GM12878 (cell line): ENCODE data around the gene TCOF1. TPM values are rescaled to one million over a fixed set of nuclear protein-coding genes. Genes with fewer than 3 reads are reported as not detected.
A peak's percentile ranks its signal among the peaks of the same experiment; 100 is the strongest.

Source experiments
- ATF3 ChIP-seq: IDR thresholded peaks from 2 replicates; pipeline ENCODE4 v1.6.1; 2011; ENCODE audit warnings: low read depth, mild to moderate bottlenecking, low read length, moderate library complexity, borderline replicate concordance; ENCODE audit errors: extremely low read depth
- BACH1 ChIP-seq: fragments of 450-650 bp; IDR thresholded peaks from 2 replicates; pipeline ENCODE4 v1.6.1; 2017; ENCODE audit warnings: mild to moderate bottlenecking, borderline replicate concordance
- CHD1 ChIP-seq: IDR thresholded peaks from 2 replicates; pipeline ENCODE4 v1.6.1; 2012; ENCODE audit warnings: low read depth, low read length, improper control_type of control experiment
- JUND ChIP-seq: IDR thresholded peaks from 2 replicates; pipeline ENCODE4 v1.6.1; 2012; ENCODE audit warnings: low read depth, mild to moderate bottlenecking, low read length, improper control_type of control experiment, moderate library complexity
- MYB ChIP-seq: fragments of 150-350 bp; IDR thresholded peaks from 2 replicates; pipeline ENCODE4 v1.6.1; 2014; ENCODE audit warnings: mild to moderate bottlenecking, low read depth, low read length, borderline replicate concordance
- PBX3 ChIP-seq: IDR thresholded peaks from 2 replicates; pipeline ENCODE4 v1.6.1; 2011; ENCODE audit warnings: mild to moderate bottlenecking, low read depth, low read length, moderate library complexity; ENCODE audit not compliant: insufficient replicate concordance
- POLR2AphosphoS2 ChIP-seq: IDR thresholded peaks from 2 replicates; pipeline ENCODE4 v1.6.1; 2011; ENCODE audit warnings: low read depth, mild to moderate bottlenecking, low read length, improper control_type of control experiment, moderate library complexity
- POLR2AphosphoS5 ChIP-seq: IDR thresholded peaks from 2 replicates; pipeline ENCODE4 v1.6.1; 2011; ENCODE audit warnings: mild to moderate bottlenecking, low read length, inconsistent platforms
- SMAD1 ChIP-seq: fragments of 450-650 bp; IDR thresholded peaks from 2 replicates; pipeline ENCODE4 v1.6.1; 2018; ENCODE audit warnings: mild to moderate bottlenecking, low read depth; ENCODE audit not compliant: partially characterized antibody
- SMC3 ChIP-seq: IDR thresholded peaks from 2 replicates; pipeline ENCODE4 v1.6.1; 2011; ENCODE audit warnings: low read length, improper control_type of control experiment, borderline replicate concordance
- ZBTB4 ChIP-seq: fragments of 450-650 bp; formaldehyde crosslinking; IDR thresholded peaks from 2 replicates; pipeline ENCODE4 v1.4.0; 2022; ENCODE audit warnings: mild to moderate bottlenecking, moderate library complexity
- ZNF217 ChIP-seq: fragments of 450-650 bp; IDR thresholded peaks from 2 replicates; pipeline ENCODE4 v1.6.1; 2017; ENCODE audit warnings: antibody characterized with exemption, mild to moderate bottlenecking
- ZNF384 ChIP-seq: IDR thresholded peaks from 2 replicates; pipeline ENCODE4 v1.6.1; 2012; ENCODE audit warnings: low read depth, mild to moderate bottlenecking, low read length, improper control_type of control experiment, borderline replicate concordance
- ZNF592 ChIP-seq: fragments of 450-650 bp; IDR thresholded peaks from 2 replicates; pipeline ENCODE4 v1.6.1; 2017; ENCODE audit warnings: mild to moderate bottlenecking, moderate library complexity
- ZNF687 ChIP-seq: fragments of 450-650 bp; IDR thresholded peaks from 2 replicates; pipeline ENCODE4 v1.6.1; 2017; ENCODE audit warnings: mild to moderate bottlenecking, moderate library complexity
- polyA plus RNA-seq, 11 experiments: library from polyadenylated mRNA; depleted of rRNA in 4 of 11; unstranded in 6 of 11; stranded (reverse) in 5 of 11; fragments of >200 nt; fragmentation: Nextera tagmentation in 4 of 11; fragmentation: Illumina TruSeq in 1 of 11; extraction: Ambion mirVana in 4 of 11; extraction: Trizol in 1 of 11; gene quantifications; 1 replicate in 1 of 11; 2 replicates in 10 of 11; pipeline versions ENCODE4 v1.2.1 to v1.2.3, GENCODE V29; 2011 to 2016; ENCODE audit warnings: inconsistent platforms in 2 of 11, missing spikeins in 2 of 11, low read depth in 1 of 11
- total RNA-seq, 4 experiments: library from RNA; depleted of rRNA in 3 of 4; stranded (reverse); fragments of >200 nt in 3 of 4; fragmentation: Illumina TruSeq in 1 of 4; extraction: Trizol in 1 of 4; gene quantifications; 2 replicates each; pipeline versions ENCODE4 v1.2.1 to v1.2.3, GENCODE V29; 2013 to 2021

The TCOF1 gene
- total and polyA plus RNA-seq, 10 of the 15 experiments (the other 5 are each of a cell fraction or from before 2014, with no cell fraction given), result 8.7 to 83.9 (median 38.9) TPM

- TF ChIP-seq ZBTB4 (CRISPR knock-in tag) (peak; percentile 20; the same call in 1 of the 2 replicates), MYB (no peak), ZNF592 (peak; percentile 85), PBX3 (peak; percentile 7), SMC3 (no peak), ZNF687 (peak; percentile 79), POLR2AphosphoS5 (peak; percentile 65), CHD1 (peak; percentile 92; the same call in 1 of the 2 replicates), ZNF217 (peak; percentile 49; the same call in 1 of the 2 replicates), ATF3 (no peak), JUND (no peak), ZNF384 (no peak), BACH1 (peak; percentile 29; the same call in 1 of the 2 replicates), POLR2AphosphoS2 (no peak; the same call in 1 of the 2 replicates), SMAD1 (peak; percentile 79)
Measured at GRCh38 chr5:150413176-150413901, 55.8 kb downstream of the TCOF1 start (continued).
